ENCODE data around the gene PPP1R14D. TPM values are rescaled to one million over a fixed set of nuclear protein-coding genes. Genes with fewer than 3 reads are reported as not detected.

PPP1R14D gene
- total RNA-seq, 6 experiments from 2014 or later, result not detected

DNA sequence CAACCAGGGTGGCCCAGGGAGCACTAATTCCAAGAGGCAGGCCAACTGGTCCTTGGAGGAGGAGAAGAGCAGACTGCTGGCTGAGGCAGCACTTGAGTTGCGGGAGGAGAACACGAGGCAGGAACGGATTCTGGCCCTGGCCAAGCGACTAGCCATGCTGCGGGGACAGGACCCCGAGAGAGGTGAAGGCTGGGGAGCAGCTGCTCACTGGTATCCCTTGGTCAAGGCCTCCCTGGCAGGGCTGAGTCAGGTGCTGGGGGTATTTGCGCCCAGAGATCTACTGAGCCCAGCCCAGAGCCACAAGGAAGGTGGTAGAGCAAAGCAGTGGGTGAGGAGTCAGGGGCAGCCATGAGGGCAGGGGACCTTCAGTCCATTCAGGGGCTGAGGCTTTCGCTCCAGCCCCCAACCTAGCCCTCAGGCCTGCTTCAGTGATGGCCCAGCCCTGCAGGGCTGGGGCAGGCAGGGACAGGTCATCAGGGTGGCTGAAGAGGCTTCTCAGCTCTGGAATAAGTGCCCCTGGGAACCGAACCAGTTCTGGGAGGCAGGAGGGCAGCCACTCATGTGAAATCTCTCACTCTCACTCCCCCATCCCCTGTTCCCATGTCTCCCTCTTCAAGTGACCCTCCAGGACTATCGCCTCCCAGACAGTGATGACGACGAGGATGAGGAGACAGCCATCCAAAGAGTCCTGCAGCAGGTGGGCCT, 15.6 kb downstream of the PPP1R14D start:
- H3K9me3 Mint-ChIP-seq, result no peaks in the 10 kb centered on the region
- DNase-seq, result no peak
- H3K4me3 Mint-ChIP-seq, result no peak overlapping the region
- H3K27ac Mint-ChIP-seq, result no peak overlapping the region
- H3K4me1 Mint-ChIP-seq (ENCODE audit: low read depth), result peaks cover 8% of the 10 kb centered on the region
- no peaks in the 10 kb centered on the region; the same call in none of the 2 replicates for H3K27me3 Mint-ChIP-seq (ENCODE audit: insufficient read depth)
- TF ChIP-seq, protein P1, sequence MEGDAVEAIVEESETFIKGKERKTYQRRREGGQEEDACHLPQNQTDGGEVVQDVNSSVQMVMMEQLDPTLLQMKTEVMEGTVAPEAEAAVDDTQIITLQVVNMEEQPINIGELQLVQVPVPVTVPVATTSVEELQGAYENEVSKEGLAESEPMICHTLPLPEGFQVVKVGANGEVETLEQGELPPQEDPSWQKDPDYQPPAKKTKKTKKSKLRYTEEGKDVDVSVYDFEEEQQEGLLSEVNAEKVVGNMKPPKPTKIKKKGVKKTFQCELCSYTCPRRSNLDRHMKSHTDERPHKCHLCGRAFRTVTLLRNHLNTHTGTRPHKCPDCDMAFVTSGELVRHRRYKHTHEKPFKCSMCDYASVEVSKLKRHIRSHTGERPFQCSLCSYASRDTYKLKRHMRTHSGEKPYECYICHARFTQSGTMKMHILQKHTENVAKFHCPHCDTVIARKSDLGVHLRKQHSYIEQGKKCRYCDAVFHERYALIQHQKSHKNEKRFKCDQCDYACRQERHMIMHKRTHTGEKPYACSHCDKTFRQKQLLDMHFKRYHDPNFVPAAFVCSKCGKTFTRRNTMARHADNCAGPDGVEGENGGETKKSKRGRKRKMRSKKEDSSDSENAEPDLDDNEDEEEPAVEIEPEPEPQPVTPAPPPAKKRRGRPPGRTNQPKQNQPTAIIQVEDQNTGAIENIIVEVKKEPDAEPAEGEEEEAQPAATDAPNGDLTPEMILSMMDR (IDR thresholded peaks at IDR 0.05), result no peak
- peaks cover 8% of the 10 kb centered on the region for H3K36me3 Mint-ChIP-seq (ENCODE audit: low read depth)

DNA sequence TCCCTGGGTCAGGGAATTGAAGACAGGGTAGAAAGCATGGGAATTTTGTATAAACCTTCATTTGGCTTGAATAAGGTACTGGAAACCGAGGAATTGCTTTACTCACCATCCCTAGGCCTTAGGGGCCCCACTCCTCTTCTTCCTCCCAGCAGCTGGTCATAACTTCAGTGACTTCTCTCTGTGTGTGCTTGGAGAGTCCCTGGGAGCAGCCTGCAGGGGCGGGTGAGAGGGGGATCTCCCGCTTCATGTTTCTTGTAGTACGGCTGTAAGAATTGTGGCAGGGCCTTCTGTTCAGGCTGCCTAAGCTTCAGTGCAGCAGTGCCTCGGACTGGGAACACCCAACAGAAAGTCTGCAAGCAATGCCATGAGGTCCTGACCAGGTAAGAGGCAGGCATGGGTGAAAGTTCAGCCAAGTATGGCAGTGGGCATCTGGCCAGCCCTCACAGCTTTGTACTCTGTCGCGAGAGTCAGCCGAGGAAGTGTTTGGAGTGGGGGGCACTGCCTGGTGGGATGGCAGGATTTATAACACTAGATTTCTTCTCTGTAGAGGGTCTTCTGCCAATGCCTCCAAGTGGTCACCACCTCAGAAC, 19.6 kb downstream of the PPP1R14D start:
- TF ChIP-seq, protein P1 (IDR thresholded peaks at IDR 0.05), result no peak
- DNase-seq, result no peak
- H3K9me3 Mint-ChIP-seq, result no peaks in the 10 kb centered on the region
- H3K4me1 Mint-ChIP-seq (ENCODE audit: low read depth), result peaks cover 18% of the 10 kb centered on the region
- no peak overlapping the region for H3K27ac Mint-ChIP-seq
- no peak overlapping the region for H3K4me3 Mint-ChIP-seq
- H3K27me3 Mint-ChIP-seq (ENCODE audit: insufficient read depth), result no peaks in the 10 kb centered on the region; the same call in 1 of the 2 replicates
- H3K36me3 Mint-ChIP-seq (ENCODE audit: low read depth), result peaks cover 4% of the 10 kb centered on the region

DNA sequence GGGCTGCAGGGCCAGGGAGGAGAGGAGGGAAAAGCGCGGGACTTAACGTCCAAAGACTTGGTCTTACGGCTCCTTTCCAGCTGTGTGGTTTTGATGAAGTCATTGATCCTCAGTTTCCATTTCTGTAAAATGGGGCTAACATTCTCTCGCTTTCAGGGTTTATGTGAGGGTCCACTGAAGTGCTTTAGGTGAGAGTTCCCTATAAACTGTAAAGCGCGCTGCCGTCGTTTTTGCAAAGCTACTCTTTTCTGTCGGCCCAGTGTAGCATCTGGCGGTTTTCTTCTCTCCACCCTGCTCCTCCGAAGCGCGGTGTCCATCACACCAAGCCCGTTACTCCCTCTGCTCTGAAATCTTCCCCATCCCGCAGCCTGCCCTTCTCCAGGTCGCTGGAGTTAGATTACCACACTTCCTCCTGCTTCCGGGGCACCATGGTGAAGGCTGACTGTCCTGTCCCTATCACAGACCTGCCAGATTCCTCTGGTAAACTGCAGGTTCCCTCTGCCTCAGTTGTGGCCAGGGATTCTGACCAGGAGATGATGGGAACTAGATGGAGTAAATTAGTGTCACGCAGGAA, 20.5 kb downstream of the PPP1R14D start:
- Mint-ChIP-seq H3K4me1 (ENCODE audit: low read depth) (peaks cover 18% of the 10 kb centered on the region), H3K27me3 (ENCODE audit: insufficient read depth) (no peaks in the 10 kb centered on the region), H3K4me3 (peak overlapping the region; percentile 98), H3K9me3 (no peaks in the 10 kb centered on the region), H3K36me3 (ENCODE audit: low read depth) (peaks cover 4% of the 10 kb centered on the region), H3K27ac (peak overlapping the region; percentile 55)
- TF ChIP-seq, protein P1 (IDR thresholded peaks at IDR 0.05), result no peak
- DNase-seq, result peak; percentile 25

DNA sequence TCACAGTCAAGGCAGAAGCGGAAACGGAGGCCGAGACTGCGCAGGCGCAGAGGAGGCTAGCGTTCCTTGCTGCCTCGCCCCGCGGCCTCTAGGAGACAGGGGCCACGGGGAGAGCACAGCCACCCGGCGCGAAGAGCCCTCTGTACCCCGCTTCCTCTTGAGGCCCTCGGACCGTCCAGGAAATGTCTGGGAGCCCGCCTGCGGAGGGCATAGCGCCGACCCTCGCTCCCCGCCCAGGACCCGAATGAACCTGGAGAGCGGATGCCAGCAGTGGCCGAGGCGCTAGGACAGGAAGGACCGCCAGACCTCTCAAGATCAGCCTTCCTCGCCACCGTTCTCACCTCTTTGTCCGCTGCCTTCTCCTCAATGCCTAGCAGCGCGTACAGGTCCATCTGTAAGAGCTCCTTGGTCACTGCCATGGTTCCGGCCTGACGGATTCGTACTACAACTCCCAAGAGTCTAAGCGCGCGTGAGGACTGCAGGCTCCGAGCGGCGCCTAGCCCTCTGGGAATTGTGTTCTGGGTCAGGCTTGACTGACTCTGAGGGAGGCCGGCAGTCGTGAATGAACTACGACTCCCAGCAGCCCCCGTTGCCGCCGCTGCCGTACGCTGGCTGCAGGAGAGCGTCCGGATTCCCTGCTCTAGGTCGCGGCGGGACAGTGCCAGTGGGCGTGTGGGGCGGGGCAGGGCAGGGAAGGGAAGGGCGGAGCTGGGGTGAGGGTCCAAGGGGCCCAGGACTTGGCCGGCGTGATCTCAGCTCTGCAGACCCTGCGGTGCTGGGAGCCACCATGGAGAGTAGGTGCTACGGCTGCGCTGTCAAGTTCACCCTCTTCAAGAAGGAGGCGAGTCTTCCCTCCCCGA, 21.2 kb downstream of the PPP1R14D start, which contains the start of the genes DNAJC17 and ZFYVE19:
TSS of gene DNAJC17 (minus strand) at position 446 of the 860 bp plus-strand sequence. CDS start at position 419, 27 bp downstream.
TSS of gene ZFYVE19 (plus strand) at position 62 of the 860 bp plus-strand sequence. CDS start at position 563, 501 bp downstream.
- peaks cover 18% of the 10 kb centered on the region for H3K4me1 Mint-ChIP-seq (ENCODE audit: low read depth)
- peaks cover 4% of the 10 kb centered on the region for H3K36me3 Mint-ChIP-seq (ENCODE audit: low read depth)
- H3K27ac Mint-ChIP-seq, result peak within 1 kb of the TSS; percentile 94
- TF ChIP-seq, protein P1 (IDR thresholded peaks at IDR 0.05), result peak; percentile 32
- peak; percentile 98 for DNase-seq
- H3K4me3 Mint-ChIP-seq, result peak within 1 kb of the TSS; percentile 98
- H3K27me3 Mint-ChIP-seq (ENCODE audit: insufficient read depth), result no peaks in the 10 kb centered on the region
- no peaks in the 10 kb centered on the region for H3K9me3 Mint-ChIP-seq

DNA sequence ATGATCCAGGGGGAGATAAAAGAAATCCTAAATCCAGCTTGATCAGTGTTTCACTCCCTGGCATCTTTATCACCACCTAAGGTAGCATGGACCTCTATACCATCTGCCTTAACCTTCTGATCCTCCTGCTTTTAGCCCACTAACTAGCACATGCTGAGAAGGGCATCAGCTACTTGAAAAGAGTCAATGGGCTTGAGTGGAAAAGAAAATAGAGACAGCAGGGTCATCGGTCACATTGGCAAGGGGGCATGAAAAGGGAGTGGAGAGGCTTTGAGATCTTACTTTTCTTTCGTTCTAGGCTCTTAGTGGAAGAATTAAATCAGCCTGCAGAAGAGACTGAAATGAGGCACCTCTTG, 21.9 kb downstream of the PPP1R14D start:
- Mint-ChIP-seq H3K36me3 (ENCODE audit: low read depth) (peaks cover 7% of the 10 kb centered on the region), H3K27me3 (ENCODE audit: insufficient read depth) (no peaks in the 10 kb centered on the region), H3K9me3 (no peaks in the 10 kb centered on the region), H3K4me3 (peak overlapping the region; percentile 98), H3K4me1 (ENCODE audit: low read depth) (peaks cover 18% of the 10 kb centered on the region), H3K27ac (peak overlapping the region; percentile 94)
- DNase-seq, result no peak
- TF ChIP-seq, protein P1 (IDR thresholded peaks at IDR 0.05), result no peak

Measured in HFFc6 (cell line).